Endothelial cell (in vitro differentiated cells): ENCODE data around the gene GALNT18. TPM values are rescaled to one million over a fixed set of nuclear protein-coding genes. Genes with fewer than 3 reads are reported as not detected.

Experiments used
- DNase-seq: peaks from one replicate; pipeline ENCODE4 v3.0.0; 2021; ENCODE audit warnings: low spot score
- H3K27ac Mint-ChIP-seq: one replicate; pipeline ENCODE4 v1.8.0; 2021; ENCODE audit warnings: mixed read lengths, inconsistent platforms; ENCODE audit not compliant: unreplicated experiment
- H3K27me3 Mint-ChIP-seq: one replicate; pipeline ENCODE4 v1.8.0; 2021; ENCODE audit warnings: mild to moderate bottlenecking, moderate library complexity, mixed read lengths, inconsistent platforms; ENCODE audit not compliant: unreplicated experiment
- H3K36me3 Mint-ChIP-seq: one replicate; pipeline ENCODE4 v1.8.0; 2021; ENCODE audit warnings: mild to moderate bottlenecking, low read depth, mixed read lengths, inconsistent platforms; ENCODE audit not compliant: unreplicated experiment
- H3K4me1 Mint-ChIP-seq: one replicate; pipeline ENCODE4 v1.8.0; 2021; ENCODE audit warnings: mild to moderate bottlenecking, mixed read lengths, inconsistent platforms; ENCODE audit not compliant: unreplicated experiment
- H3K4me3 Mint-ChIP-seq: one replicate; pipeline ENCODE4 v1.8.0; 2021; ENCODE audit warnings: mild to moderate bottlenecking, mixed read lengths, inconsistent platforms; ENCODE audit not compliant: unreplicated experiment
- H3K9me3 Mint-ChIP-seq: one replicate; pipeline ENCODE4 v1.8.0; 2021; ENCODE audit warnings: mixed read lengths, inconsistent platforms; ENCODE audit not compliant: unreplicated experiment
- total RNA-seq: library from RNA; stranded (reverse); fragmentation: NEBNext Ultra II Directional; extraction: Animal tissue kit (Norgen Biotek cat#: 25700); gene quantifications from one replicate; pipeline ENCODE4 v1.2.1, GENCODE V29; 2021; ENCODE audit not compliant: unreplicated experiment
- TF ChIP-seq, protein P1 (sequence below): fragments of 200-600 bp; sonication (generic); IDR thresholded peaks from one replicate; pipeline ENCODE4 v1.5.0; 2021; ENCODE audit warnings: antibody characterized with exemption; ENCODE audit not compliant: unreplicated experiment

GALNT18 gene
- total RNA-seq, 1 donor from 2014 or later: 87.6 TPM

DNA sequence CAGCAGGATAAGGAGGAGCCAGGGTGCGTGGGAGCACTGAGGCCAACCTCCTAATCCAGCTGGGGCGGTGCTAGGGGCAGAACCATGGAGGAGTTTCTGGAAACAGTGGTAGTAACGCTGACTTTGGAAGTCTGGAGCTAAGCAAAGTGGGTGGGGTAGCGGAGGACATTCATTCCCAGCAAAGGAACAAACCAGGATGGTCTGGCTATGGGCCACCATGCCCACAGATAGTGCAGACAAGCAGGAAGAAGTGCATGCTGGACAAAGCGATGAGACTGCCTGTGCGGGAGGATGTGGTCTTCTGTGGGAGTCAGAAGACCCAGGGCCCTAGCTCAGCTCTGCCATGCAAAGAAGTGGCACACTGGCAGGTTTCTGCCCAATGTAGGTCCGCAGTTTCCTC is 197.1 kb downstream of the GALNT18 start:
- Mint-ChIP-seq H3K27me3 (peaks cover 13% of the 10 kb centered on the region), H3K27ac (no peak overlapping the region), H3K36me3 (peaks cover 28% of the 10 kb centered on the region), H3K4me1 (peaks cover 35% of the 10 kb centered on the region), H3K9me3 (no peaks in the 10 kb centered on the region), H3K4me3 (no peak overlapping the region)
- TF ChIP-seq, protein P1, sequence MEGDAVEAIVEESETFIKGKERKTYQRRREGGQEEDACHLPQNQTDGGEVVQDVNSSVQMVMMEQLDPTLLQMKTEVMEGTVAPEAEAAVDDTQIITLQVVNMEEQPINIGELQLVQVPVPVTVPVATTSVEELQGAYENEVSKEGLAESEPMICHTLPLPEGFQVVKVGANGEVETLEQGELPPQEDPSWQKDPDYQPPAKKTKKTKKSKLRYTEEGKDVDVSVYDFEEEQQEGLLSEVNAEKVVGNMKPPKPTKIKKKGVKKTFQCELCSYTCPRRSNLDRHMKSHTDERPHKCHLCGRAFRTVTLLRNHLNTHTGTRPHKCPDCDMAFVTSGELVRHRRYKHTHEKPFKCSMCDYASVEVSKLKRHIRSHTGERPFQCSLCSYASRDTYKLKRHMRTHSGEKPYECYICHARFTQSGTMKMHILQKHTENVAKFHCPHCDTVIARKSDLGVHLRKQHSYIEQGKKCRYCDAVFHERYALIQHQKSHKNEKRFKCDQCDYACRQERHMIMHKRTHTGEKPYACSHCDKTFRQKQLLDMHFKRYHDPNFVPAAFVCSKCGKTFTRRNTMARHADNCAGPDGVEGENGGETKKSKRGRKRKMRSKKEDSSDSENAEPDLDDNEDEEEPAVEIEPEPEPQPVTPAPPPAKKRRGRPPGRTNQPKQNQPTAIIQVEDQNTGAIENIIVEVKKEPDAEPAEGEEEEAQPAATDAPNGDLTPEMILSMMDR: no peak
- no peak for DNase-seq

DNA sequence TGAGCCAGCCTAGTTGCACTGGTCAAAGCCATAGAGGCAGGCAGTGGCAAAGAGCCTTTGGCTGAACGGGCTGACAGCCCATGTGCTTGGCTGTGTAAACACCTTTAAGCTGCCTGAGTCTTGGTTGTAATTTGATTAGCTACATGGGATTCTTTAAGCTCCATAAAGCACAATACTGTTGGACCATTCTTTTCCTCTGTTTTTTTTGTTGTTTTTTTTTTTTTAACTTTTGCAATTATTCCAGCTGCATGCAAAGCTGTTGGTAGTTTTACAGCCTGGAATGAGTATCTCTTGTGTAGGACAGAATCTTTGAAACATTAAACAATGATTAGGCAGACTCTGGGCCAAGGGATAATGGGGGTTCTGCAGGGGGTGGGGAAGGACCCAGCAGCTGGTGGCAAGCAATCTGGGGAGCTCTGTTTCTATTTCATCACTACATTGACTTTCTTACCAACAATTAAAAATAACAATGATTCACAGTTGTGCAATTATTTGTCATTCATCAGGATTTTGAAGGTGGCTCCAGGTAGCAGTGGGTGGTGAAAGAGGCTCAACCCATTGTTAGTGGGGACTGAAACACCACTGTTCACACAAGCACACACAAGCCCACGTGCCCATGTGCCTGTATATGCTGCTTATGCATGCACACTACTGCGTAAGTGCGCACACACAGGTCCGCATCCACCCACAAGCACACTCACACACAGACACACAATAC is 199.2 kb downstream of the GALNT18 start:
- H3K27me3 Mint-ChIP-seq: peaks cover 9% of the 10 kb centered on the region
- H3K4me3 Mint-ChIP-seq: no peak overlapping the region
- TF ChIP-seq, protein P1: no peak
- no peak overlapping the region for H3K27ac Mint-ChIP-seq
- no peaks in the 10 kb centered on the region for H3K9me3 Mint-ChIP-seq
- peaks cover 37% of the 10 kb centered on the region for H3K4me1 Mint-ChIP-seq
- H3K36me3 Mint-ChIP-seq: peaks cover 17% of the 10 kb centered on the region
- DNase-seq: no peak

DNA sequence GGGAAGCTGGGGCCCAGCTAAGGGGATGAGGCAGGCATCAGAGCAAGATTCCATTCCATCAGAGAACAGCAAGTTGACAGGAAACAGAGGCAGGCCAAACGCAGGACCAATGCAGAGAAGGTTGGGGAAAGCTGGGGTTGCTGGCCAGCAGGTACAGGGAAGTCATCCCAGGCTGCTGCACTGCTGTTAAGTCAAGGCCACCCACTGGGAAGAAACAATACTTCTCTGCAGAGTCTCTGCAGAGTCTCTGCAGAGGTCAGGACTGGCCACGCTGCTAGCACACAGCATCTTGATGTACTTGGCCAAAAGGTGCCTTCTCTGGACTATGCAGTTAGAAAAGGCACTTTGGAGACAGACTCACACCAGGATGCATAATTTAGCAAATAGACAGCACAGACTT is 200.3 kb downstream of the GALNT18 start:
- H3K9me3 Mint-ChIP-seq: no peaks in the 10 kb centered on the region
- peaks cover 8% of the 10 kb centered on the region for H3K27me3 Mint-ChIP-seq
- no peak for DNase-seq
- H3K4me1 Mint-ChIP-seq: peaks cover 37% of the 10 kb centered on the region
- H3K36me3 Mint-ChIP-seq: peaks cover 20% of the 10 kb centered on the region
- H3K4me3 Mint-ChIP-seq: no peak overlapping the region
- no peak overlapping the region for H3K27ac Mint-ChIP-seq
- TF ChIP-seq, protein P1: no peak

DNA sequence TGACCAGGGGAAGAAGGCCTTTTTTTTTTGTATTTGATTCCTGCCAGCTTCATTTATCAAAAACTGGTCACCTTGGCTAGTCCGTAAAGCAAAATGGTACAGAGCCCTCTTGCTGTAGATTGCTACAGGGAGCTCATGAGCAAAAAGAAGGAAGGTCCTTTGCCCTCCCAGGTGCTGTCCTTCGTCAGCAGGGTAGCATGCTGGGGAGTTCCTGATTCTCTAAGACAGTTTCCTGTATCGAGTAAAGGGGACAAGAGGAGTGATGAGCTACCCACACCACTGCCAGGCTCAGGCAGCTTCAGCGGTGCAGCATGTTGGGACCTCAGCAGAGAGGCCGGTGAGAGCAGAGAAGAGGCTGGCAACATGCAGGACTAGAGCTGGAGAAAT is 200.9 kb downstream of the GALNT18 start:
- no peak overlapping the region for H3K27ac Mint-ChIP-seq
- no peak for DNase-seq
- peaks cover 7% of the 10 kb centered on the region for H3K27me3 Mint-ChIP-seq
- H3K9me3 Mint-ChIP-seq: no peaks in the 10 kb centered on the region
- TF ChIP-seq, protein P1: no peak
- peaks cover 20% of the 10 kb centered on the region for H3K36me3 Mint-ChIP-seq
- H3K4me3 Mint-ChIP-seq: no peak overlapping the region
- peaks cover 37% of the 10 kb centered on the region for H3K4me1 Mint-ChIP-seq

DNA sequence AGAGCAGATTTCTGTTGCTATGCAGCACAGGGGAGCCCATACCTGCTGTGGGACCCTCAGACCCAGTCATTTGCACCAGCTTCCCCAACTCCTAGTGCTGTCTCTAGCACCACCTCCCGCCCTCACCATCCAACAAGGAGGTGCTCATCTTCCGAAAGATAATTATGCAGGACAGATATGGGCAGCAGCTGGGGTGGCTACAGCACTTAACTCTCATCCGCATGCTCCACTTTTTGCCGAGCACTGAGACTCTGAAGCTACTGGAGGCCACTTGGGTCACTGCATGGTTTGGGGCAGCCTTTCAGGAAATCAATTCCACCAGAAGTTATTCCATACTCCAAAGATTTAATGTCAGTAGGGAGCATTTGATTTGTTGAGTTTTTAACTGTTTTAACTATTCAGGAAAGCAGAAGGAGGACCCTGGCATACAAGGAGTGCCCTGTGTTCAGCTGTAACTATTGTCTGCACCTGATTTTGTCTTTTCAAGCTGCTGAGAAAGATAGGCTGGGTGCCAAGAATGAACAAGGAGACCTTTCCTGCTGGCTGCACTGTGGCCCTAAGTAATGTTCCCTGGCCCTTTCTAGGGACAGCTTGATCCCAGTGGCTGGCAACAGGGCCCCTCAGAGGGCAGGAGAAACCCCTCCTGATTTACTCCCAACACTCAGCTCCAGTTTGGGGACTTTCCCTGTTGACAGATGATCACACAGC is 201.5 kb downstream of the GALNT18 start:
- TF ChIP-seq, protein P1: no peak
- peaks cover 8% of the 10 kb centered on the region for H3K27me3 Mint-ChIP-seq
- H3K4me3 Mint-ChIP-seq: no peak overlapping the region
- H3K9me3 Mint-ChIP-seq: no peaks in the 10 kb centered on the region
- no peak overlapping the region for H3K27ac Mint-ChIP-seq
- peaks cover 21% of the 10 kb centered on the region for H3K36me3 Mint-ChIP-seq
- no peak for DNase-seq
- peaks cover 41% of the 10 kb centered on the region for H3K4me1 Mint-ChIP-seq
